WERI-Rb-1 (cell line): ENCODE measurements around the gene ZNF98.

Source experiments
- DNase-seq: peaks from one replicate; pipeline ENCODE4 v3.0.0-alpha.2; 2020
- H3K27ac ChIP-seq: fragments of 250-450 bp; sonication (Bioruptor Pico); 2 replicates; pipeline ENCODE4 v1.5.1; 2020; ENCODE audit warnings: mild to moderate bottlenecking, moderate library complexity
- H3K27me3 ChIP-seq: fragments of 250-450 bp; sonication (Bioruptor Pico); 2 replicates; pipeline ENCODE4 v1.5.1; 2021; ENCODE audit warnings: mild to moderate bottlenecking, low read depth, moderate library complexity; ENCODE audit not compliant: insufficient read depth, severe bottlenecking
- H3K36me3 ChIP-seq: fragments of 250-450 bp; sonication (Bioruptor Pico); 2 replicates; pipeline ENCODE4 v1.5.1; 2020; ENCODE audit warnings: mild to moderate bottlenecking, moderate library complexity
- H3K4me3 ChIP-seq: 2 replicates; pipeline ENCODE4 v1.5.1; 2011; ENCODE audit warnings: low read depth, mild to moderate bottlenecking, control low read depth, low read length
- H3K9me3 ChIP-seq: fragments of 250-450 bp; sonication (Bioruptor Pico); 2 replicates; pipeline ENCODE4 v1.5.1; 2021; ENCODE audit warnings: mild to moderate bottlenecking, moderate library complexity; ENCODE audit not compliant: severe bottlenecking
- CTCF ChIP-seq: IDR thresholded peaks from 2 replicates; pipeline ENCODE4 v1.5.1; 2011; ENCODE audit warnings: low read depth, mild to moderate bottlenecking, control low read depth, inconsistent platforms, low read length

Gene ZNF98

GRCh38 chr19:22421797-22422196 is 349 bp downstream of the ZNF98 start:
- TF ChIP-seq CTCF, result no peak
- Histone ChIP-seq H3K9me3 (peaks cover 12% of the 10 kb centered on the region), H3K27ac (no peak overlapping the region), H3K27me3 (peaks cover 21% of the 10 kb centered on the region), H3K4me3 (no peak overlapping the region), H3K36me3 (no peaks in the 10 kb centered on the region)
- no peak for DNase-seq

GRCh38 chr19:22354665-22355064 is 67.5 kb downstream of the ZNF98 start:
- H3K36me3 ChIP-seq, result no peaks in the 10 kb centered on the region
- H3K27ac ChIP-seq, result no peak overlapping the region
- H3K27me3 ChIP-seq, result no peaks in the 10 kb centered on the region
- H3K9me3 ChIP-seq, result no peaks in the 10 kb centered on the region
- no peak for DNase-seq
- no peak for TF ChIP-seq CTCF
- H3K4me3 ChIP-seq, result no peak overlapping the region
